CD4-positive, alpha-beta T cell treated with Interleukin-2 at 100 ng/mL for 4 hours (primary cell): ENCODE data around the gene CD93.

Experiments
- DNase-seq: peaks from one replicate; pipeline ENCODE4 v3.0.0-alpha.2; 2020; ENCODE audit warnings: low spot score

CD93 gene

DNA sequence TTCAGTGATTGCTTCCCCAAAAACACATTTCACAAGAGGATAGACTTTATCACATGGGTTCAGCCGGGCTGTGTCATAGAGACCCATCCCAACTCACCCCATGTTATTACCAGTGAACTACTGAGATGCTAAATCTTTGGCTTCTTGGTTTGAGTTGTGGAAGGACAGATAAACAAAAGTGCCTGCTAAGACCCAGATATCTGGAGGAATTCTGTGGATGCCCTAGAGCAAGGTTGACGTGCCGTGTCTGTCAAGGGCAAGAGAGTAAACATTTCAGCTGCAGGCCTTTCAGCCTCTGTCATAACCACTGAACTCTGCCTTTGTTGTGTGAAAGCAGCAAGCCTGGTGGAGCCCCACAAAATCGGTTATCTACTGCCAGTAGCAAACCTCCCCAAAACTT, 25.5 kb downstream of the CD93 start:
- DNase-seq, result no peak

DNA sequence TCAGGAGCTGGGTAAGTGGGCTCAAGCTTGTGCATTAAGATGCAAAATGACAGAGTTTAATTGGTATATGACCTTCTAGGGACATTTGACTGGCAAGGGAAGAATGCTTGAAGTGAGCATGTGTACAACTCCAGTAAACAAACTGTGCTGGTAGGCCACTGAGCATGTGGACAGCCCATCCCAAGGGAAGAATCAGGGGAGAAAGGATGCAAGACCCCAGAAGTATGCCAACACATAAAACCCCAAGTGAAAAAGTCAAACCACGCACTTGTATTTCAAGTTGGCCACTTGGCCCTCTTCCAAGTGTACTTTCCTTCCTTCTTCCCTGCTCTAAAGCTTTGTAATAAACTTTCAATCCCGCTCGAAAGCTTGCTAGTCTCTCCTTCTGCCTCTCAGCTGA, 26.3 kb downstream of the CD93 start:
- no peak for DNase-seq

GRCh38 chr20:23059001-23059400, 27.1 kb downstream of the CD93 start:
- DNase-seq, result no peak

DNA sequence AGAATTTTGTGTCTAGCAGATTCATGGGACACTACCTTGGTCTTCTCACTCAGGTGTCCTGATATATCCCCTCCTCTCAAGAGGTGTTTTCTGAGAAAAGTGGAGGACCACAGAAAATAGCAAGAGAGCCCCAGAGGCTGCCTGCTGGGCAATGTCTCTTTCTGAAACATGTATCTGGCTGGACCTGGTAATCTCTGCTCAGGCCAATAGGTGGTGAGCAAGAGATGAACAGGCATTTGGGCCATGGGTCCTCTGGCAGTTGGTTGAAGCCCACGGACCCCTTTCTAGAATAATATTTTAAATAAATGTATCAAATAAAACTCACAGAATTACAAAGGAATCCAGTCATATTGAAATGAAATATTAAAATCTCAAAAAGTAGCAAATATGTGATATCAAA, 27.9 kb downstream of the CD93 start:
- DNase-seq, result no peak

DNA sequence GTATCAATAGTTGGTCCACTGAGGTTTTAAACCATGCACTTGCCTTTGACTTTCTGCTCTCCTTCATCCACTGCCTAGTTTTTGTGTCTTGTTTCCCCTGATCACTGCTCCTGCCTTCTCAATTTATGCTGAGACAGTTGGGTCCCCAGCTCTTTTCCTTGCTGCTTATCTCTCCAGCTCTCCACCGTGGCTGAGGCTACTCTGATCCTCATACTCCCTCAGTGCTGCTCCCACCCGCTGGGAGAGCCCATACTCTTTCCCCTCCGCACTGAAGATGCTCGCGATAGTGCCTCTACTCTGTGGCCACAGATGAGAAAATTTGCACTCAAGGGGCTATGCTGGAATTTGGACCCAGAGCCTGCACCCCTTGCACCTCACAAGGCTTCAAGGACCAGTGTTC, 33.2 kb downstream of the CD93 start:
- DNase-seq, result no peak

DNA sequence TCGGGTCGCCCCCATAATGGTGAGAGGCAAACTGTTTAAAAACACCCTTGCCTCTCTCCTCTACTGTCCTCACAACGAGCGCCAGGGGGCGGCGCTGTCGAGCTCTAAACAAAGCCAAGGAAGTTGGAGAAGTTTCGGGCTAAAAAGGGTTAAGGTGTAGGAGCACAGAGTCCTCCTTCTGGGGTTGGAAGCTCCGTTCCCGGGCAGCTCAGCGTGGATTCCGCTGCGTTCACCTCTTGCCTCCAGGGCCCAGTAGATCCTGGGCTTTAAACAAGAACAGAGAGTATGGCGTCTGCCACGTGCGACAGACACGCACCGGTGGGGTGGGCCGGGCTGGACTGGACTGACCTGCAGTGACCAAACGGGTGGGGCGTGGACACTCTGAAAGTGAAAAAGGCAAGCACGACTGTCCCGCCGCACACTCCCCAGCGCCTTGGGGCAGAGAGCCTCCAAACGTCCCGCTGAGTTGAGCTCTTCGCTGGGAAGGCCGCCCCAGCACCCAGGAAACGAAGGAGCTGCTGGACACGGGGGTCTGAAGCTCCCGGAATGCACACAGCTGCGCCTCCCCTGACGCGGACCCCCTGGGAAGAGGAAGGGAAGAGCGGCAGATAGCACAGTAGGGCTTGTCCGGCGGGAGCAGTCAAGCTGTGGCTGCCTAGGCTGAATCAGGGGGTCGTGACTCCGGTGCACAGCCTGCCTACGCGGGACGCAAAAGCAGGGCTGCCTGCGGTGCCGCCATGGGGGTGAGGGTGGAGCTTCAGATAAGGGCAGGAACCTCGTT, 35.1 kb downstream of the CD93 start:
- DNase-seq, result peak; percentile 8

DNA sequence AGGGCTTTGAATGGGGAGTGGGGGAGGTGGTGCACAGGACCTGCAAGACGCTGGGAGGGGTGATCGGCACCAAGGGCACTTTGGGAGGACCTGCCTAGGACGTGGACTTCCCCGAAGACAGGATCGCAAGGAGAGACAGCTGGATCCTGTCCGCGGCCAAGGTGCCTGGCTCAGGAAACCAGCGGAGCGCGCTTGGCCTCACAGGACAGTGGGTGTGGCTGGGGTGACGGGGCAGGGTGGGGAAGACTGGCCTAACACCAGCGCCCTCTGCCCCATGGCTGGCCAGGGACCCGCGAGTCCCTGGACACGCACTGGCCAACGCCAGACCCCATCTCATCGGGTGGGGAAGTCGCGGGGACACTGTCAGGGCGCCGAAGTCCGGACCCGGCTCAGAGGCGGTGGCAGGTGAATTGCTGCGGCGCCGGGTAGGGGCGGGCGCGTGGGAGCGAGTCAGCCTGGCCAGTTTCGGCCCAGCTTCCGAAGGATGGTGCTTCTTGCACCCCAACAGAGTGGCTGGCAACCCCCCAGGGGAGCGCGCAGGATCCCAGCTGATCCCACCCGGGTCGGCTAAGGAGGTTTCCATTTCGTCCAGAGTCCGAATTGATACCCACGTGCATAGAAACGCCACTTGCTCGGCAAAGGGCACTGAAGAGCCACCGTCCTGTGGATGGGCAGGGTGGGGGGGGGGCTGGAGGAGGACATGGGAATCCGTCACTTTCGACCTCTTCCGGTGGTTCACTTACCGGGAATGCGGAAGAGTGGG, 35.9 kb downstream of the CD93 start:
- DNase-seq, result no peak

GRCh38 chr20:23049201-23050075, 36.7 kb downstream of the CD93 start, which contains the start of gene THBD:
Gene THBD, minus strand, starts transcription at chr20:23049672. Its CDS starts 168 bp downstream, at chr20:23049504.
- no peak for DNase-seq

DNA sequence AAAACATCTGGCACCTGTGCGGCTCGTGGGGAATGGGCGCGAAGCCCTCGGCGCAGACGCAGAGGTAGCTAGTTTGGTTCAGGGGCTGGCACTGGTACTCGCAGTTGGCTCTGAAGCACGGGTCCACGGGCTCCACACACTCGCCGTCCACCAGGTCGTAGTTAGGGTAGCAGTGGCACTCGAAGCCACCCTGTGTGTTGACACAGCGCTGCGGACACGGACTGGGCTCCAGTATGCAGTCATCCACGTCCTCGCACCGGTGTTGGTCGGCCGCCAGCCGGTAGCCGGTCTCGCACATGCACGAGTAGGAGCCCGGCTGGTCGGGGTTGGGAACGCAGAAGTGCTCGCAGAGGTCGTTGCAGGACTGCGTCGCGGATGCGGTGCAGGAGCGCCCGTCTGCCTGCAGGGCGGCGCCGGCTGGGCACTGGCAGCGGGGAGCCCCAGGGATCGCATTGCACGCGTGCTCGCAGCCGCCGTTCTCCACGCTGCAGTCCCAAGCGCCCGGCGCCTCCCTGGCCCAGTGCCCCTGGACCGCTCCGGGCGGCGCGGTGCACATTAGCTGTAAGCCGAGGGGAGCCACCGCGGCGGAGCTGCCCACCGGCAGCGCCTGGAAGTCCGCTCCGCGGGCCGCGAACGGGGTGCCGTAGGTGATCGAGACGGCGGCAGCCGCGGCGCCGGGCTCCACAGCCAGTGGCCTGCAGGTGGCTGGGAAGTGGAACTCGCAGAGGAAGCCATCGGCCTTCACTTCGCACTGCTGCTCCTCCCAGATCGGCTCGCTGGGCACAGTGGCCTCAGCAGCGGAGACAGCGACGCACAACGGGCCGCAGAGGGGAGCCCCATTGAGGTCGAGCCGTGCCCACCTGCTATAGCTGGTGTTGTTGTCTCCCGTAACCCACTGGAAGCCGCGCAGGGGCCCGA, 37.6 kb downstream of the CD93 start:
- no peak for DNase-seq

- no peak for DNase-seq
These were observed 38.3 kb downstream of the CD93 start for GRCh38 chr20:23047738-23048214.

DNA sequence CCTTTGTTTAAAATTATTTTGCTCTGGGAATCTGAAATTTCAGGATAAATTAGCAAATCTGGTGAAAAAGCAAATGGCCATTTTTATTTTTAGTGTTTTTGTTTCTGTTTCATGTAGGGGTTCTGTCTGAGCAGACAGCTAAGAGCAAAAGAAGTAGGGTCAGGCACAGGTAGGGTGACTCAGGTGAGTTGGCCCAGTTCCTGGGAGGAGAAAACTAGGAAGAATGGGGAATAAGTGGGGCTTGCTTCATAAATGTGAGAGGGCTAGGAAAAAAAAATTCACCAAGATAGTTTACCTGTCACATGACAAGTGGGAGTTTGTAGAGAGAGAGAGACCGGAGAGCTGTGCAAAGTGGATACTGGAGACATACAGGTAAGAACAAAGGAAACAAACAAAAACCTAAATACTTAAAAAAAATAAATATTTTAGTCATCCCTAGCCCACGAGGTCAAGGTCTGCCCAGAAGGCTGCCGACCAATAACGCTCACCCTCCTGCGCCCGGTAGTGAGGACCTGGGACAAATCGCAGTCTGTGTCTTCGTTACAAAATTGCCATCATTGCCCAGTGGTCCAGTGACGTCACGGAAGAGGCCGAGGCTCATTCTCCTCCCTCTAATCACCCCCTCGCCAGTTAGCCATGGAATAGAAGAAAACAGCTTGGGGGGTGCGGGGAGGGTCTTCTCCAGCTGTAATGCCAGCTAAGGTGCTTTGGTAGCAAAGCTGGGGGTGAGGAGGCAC, 39.0 kb downstream of the CD93 start:
- DNase-seq, result no peak

GRCh38 chr20:23046431-23046830, 39.7 kb downstream of the CD93 start:
- no peak for DNase-seq

DNA sequence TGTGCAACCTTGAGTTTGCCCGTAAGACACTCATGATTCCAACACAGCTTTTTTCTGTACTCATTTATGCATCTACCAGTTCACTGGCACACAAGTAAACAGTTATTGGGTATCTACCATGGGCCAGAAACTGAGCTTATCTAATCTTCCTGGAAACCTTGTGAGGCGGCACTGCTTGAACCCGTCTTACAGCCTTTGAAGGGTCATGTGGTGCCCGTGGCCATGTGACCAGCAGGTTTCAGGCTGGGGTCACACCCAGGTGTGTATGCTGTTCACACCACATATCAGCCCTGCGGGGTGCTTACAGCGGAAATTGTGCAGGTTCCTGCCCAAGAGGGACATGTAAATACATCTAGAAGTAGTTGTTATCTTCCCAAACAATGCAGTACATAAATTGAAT, 42.7 kb downstream of the CD93 start:
- DNase-seq, result no peak

GRCh38 chr20:23042270-23042669, 43.9 kb downstream of the CD93 start:
- no peak for DNase-seq

DNA sequence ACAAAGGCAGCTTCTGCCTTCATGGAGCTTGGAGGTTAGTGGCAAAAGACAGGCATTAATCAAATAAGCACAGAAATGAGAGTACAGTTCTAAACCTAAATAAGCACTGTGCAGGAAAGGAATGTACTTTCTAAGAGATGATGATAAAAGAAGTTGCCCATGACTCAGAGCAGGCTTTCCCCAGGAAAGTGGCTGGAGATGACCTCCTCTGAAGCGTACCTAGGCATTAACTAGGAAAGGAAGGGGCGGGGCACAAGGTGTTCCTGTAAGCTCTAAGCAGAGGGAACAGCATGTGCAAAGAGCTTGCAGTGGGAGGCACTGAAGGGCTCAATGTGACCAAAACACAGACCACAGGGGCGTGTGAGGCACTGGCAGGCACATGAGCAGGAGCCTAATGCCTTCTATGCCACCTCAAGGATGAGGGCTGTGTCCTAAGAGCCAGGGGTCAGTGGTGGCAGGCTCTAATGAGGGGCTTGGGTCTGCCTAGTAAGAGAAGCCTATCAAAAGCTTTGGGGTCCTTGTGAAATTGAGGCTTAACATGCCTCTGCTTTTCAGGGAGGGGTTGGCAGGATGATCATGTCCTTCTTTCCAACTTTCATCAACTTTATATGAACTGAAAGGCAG, 46.1 kb downstream of the CD93 start:
- DNase-seq, result no peak

DNA sequence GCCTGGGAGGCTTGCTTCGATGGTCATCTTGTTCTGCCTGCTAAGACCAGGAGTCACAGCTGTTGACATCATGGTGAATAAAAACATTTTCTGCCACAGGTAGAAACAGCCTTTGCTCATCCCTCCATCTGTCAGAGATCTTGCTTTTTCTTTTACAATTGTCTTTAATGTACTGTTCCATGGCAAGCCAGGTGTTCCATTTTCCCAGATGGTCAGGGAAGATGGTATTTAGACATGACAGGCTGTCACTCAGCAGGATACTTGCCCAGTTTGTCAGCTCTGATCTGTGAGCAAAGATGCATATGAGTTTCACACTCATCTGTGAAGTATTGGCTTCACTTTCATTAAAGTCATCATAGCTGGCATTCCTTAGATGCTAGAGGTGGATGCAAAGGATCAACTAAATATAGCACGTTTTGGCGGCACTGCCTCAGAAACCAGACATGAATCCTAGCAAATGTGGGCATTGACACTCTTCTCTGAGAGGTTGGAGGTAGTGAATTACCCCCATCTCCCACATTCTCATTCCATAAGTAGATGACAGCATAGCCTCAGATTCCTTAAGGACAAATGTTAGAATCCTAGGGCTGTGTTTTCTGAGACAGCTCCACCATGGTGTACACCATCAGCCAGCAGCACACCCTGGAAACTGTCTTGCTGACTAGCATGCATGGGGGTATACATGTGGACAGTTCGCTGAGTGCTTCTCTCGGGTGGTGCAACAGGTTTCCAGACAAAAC, 46.8 kb downstream of the CD93 start:
- DNase-seq, result no peak

GRCh38 chr20:23037017-23037481, 49.1 kb downstream of the CD93 start:
- DNase-seq, result no peak

GRCh38 chr20:23036371-23036770, 49.8 kb downstream of the CD93 start:
- DNase-seq, result no peak

DNA sequence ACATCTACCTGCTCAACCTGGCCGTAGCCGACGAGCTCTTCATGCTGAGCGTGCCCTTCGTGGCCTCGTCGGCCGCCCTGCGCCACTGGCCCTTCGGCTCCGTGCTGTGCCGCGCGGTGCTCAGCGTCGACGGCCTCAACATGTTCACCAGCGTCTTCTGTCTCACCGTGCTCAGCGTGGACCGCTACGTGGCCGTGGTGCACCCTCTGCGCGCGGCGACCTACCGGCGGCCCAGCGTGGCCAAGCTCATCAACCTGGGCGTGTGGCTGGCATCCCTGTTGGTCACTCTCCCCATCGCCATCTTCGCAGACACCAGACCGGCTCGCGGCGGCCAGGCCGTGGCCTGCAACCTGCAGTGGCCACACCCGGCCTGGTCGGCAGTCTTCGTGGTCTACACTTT, 50.4 kb downstream of the CD93 start:
- no peak for DNase-seq
